HepG2 (cell line): ENCODE measurements around the gene GRAMD2A. TPM values are rescaled to one million over a fixed set of nuclear protein-coding genes. Genes with fewer than 3 reads are reported as not detected.
A peak's percentile ranks its signal among the peaks of the same experiment; 100 is the strongest.

Experiments
- ATAC-seq: fragments of 200-7000 bp; cut with Tn5 transposase; 3 replicates; pipeline ENCODE4 v1.9.1; 2020; ENCODE audit warnings: mild to moderate bottlenecking, moderate library complexity
- BruUV-seq: library from RNA; stranded (reverse); fragments of 400-500 nt; replicated peaks from 2 replicates; lab custom pipeline; 2021; lab: Mats Ljungman, UMichigan
- CTCF ChIA-PET: fragments of 300-600 bp; formaldehyde crosslinking; extraction: SDS; loops from one replicate; lab custom pipeline; 2021; ENCODE audit warnings: low total read pairs, inconsistent platforms, low intra/inter-chr PET ratio; lab: Yijun Ruan, JAX
- POLR2A ChIA-PET: fragments of 350-600 bp; sonication (Branson Sonifier 250); formaldehyde crosslinking; loops from one replicate; lab custom pipeline; 2020; ENCODE audit warnings: antibody characterized with exemption, inconsistent platforms; lab: Yijun Ruan, JAX
- DNase-seq: peaks from one replicate; pipeline ENCODE4 v3.0.0-alpha.2; 2015; ENCODE audit warnings: low spot score
- FAIRE-seq: peaks from 3 replicates; lab custom pipeline; 2011; peaks lifted over from hg19 to GRCh38; lab: Jason Lieb, UNC
- H2AFZ ChIP-seq: one replicate; pipeline ENCODE4 v1.6.1; 2011; ENCODE audit warnings: low read length, inconsistent platforms
- H3K27ac ChIP-seq: fragments of 300-600 bp; 3 replicates; pipeline ENCODE4 v1.8.0; 2011; ENCODE audit warnings: mixed run types, mild to moderate bottlenecking, mixed read lengths, low read length, inconsistent platforms; ENCODE audit not compliant: insufficient read depth; ENCODE audit errors: extremely low read length
- H3K27me3 ChIP-seq, 2 experiments: fragments of 200-600 bp in 1 of 2; 2 replicates in 1 of 2; 3 replicates in 1 of 2; pipeline versions ENCODE4 v1.6.0 to v1.8.0; 2011; ENCODE audit warnings: low read length in 2 of 2, mild to moderate bottlenecking in 2 of 2, moderate library complexity in 2 of 2, inconsistent platforms in 1 of 2; ENCODE audit not compliant: insufficient read depth in 2 of 2, control insufficient read depth in 1 of 2
- H3K36me3 ChIP-seq, 2 experiments: fragments of 200-600 bp in 1 of 2; replicated peaks in 1 of 2; 2 replicates in 1 of 2; 3 replicates in 1 of 2; pipeline versions ENCODE4 v1.5.1 to v1.8.0; 2011; ENCODE audit warnings: low read length in 2 of 2, inconsistent platforms in 1 of 2; ENCODE audit not compliant: insufficient read depth in 2 of 2, control insufficient read depth in 1 of 2
- H3K4me1 ChIP-seq: 2 replicates; pipeline ENCODE4 v1.5.1; 2012; ENCODE audit warnings: low read length, inconsistent platforms; ENCODE audit not compliant: insufficient read depth
- H3K4me2 ChIP-seq: 2 replicates; pipeline ENCODE4 v1.6.0; 2011; ENCODE audit warnings: low read depth, low read length, inconsistent platforms
- H3K4me3 ChIP-seq, 3 experiments: fragments of 200-600 bp in 1 of 3; sonication (generic), shearing (Covaris generic) in 1 of 3; replicated peaks in 1 of 3; 2 replicates each; pipeline ENCODE4 v1.5.1; 2011 to 2016; ENCODE audit warnings: low read length in 3 of 3, inconsistent platforms in 2 of 3, low read depth in 2 of 3, mild to moderate bottlenecking in 2 of 3, control low read depth in 1 of 3, mixed read lengths in 1 of 3; ENCODE audit not compliant: insufficient read depth in 1 of 3
- H3K79me2 ChIP-seq: one replicate; pipeline ENCODE4 v1.6.1; 2011; ENCODE audit warnings: low read length, inconsistent platforms; ENCODE audit not compliant: insufficient read depth
- H3K9ac ChIP-seq: 2 replicates; pipeline ENCODE4 v1.6.0; 2011; ENCODE audit warnings: mild to moderate bottlenecking, low read depth, low read length, inconsistent platforms; ENCODE audit not compliant: insufficient read depth
- H3K9me3 ChIP-seq: 2 replicates; pipeline ENCODE4 v1.5.1; 2012; ENCODE audit warnings: mild to moderate bottlenecking, low read length
- H4K20me1 ChIP-seq: 2 replicates; pipeline ENCODE4 v1.6.0; 2011; ENCODE audit warnings: inconsistent platforms, mild to moderate bottlenecking, low read length, moderate library complexity; ENCODE audit not compliant: insufficient read depth
- AFF4 ChIP-seq: sonication (generic); formaldehyde crosslinking; IDR thresholded peaks from 2 replicates; pipeline ENCODE4 v1.4.0; 2020; ENCODE audit warnings: missing genetic modification reagents
- ARID4A ChIP-seq: sonication (generic); formaldehyde crosslinking; IDR thresholded peaks from 2 replicates; pipeline ENCODE4 v1.5.0; 2020; ENCODE audit warnings: mild to moderate bottlenecking, missing genetic modification reagents, borderline replicate concordance
- ARID5B ChIP-seq: IDR thresholded peaks from 2 replicates; pipeline ENCODE4 v1.4.0; 2020; ENCODE audit warnings: mild to moderate bottlenecking, missing genetic modification reagents
- FOXK2 ChIP-seq: fragments of 450-650 bp; IDR thresholded peaks from 2 replicates; pipeline ENCODE4 v1.6.1; 2016
- HNF4A ChIP-seq: sonication (generic); formaldehyde crosslinking; IDR thresholded peaks from 2 replicates; pipeline ENCODE4 v1.4.0; 2020; ENCODE audit warnings: missing genetic modification reagents
- RBFOX2 ChIP-seq: fragments of 200-400 bp; formaldehyde crosslinking; IDR thresholded peaks from 2 replicates; pipeline ENCODE4 v1.6.1; 2017; ENCODE audit warnings: low read depth, mild to moderate bottlenecking, low read length
- RXRA ChIP-seq: sonication (generic); formaldehyde crosslinking; IDR thresholded peaks from 2 replicates; pipeline ENCODE4 v1.5.1; 2020; ENCODE audit warnings: missing genetic modification reagents
- YEATS4 ChIP-seq: sonication (generic); formaldehyde crosslinking; IDR thresholded peaks from 2 replicates; pipeline ENCODE4 v1.4.0; 2020; ENCODE audit warnings: missing genetic modification reagents, borderline replicate concordance
- ZFY ChIP-seq: sonication (generic); formaldehyde crosslinking; IDR thresholded peaks from 2 replicates; pipeline ENCODE4 v1.4.0; 2020; ENCODE audit warnings: missing genetic modification reagents
- ZNF232 ChIP-seq: sonication (generic); formaldehyde crosslinking; IDR thresholded peaks from 2 replicates; pipeline ENCODE4 v1.4.0; 2020; ENCODE audit warnings: missing genetic modification reagents, borderline replicate concordance
- ZNF33B ChIP-seq: sonication (generic); formaldehyde crosslinking; IDR thresholded peaks from 2 replicates; pipeline ENCODE4 v1.5.1; 2020; ENCODE audit warnings: mild to moderate bottlenecking, missing genetic modification reagents
- ZNF343 ChIP-seq: sonication (generic); formaldehyde crosslinking; IDR thresholded peaks from 2 replicates; pipeline ENCODE4 v1.4.0; 2020; ENCODE audit warnings: mild to moderate bottlenecking, missing genetic modification reagents
- ZSCAN20 ChIP-seq: sonication (generic); formaldehyde crosslinking; IDR thresholded peaks from 2 replicates; pipeline ENCODE4 v1.4.0; 2020; ENCODE audit warnings: missing genetic modification reagents, mild to moderate bottlenecking, borderline replicate concordance
- WGBS: methylation state at CpG from one replicate; pipeline ENCODE4 v1.1.6; 2017; ENCODE audit warnings: low lambda C conversion rate; 5-methylcytosine and 5-hydroxymethylcytosine counted together
- in situ Hi-C: cut with HindIII; loops from 2 replicates; pipeline ENCODE4 v1.10.0; 2017; ENCODE audit warnings: low pct_unique_long_range_greater_than_20kb; ENCODE audit not compliant: extremely low pct_ligation_motif_present
- intact Hi-C: fragments of 100-400 bp; cut with micrococcal nuclease; formaldehyde crosslinking; loops from one replicate; pipeline ENCODE4 v1.10.0; 2022; ENCODE audit not compliant: unreplicated experiment
- polyA plus RNA-seq, 8 experiments: library from polyadenylated mRNA; depleted of rRNA in 3 of 8; stranded (reverse) in 7 of 8; unstranded in 1 of 8; fragments of >200 nt; fragmentation: Illumina TruSeq in 4 of 8; extraction: Trizol in 4 of 8; gene quantifications; 2 replicates each; pipeline versions ENCODE4 v1.2.1 to v1.2.3, GENCODE V29; 2011 to 2016; ENCODE audit warnings: low read depth in 4 of 8, missing spikeins in 1 of 8, mixed read lengths in 1 of 8; ENCODE audit not compliant: insufficient read depth in 1 of 8
- total RNA-seq, 5 experiments: library from RNA; depleted of rRNA; stranded (reverse); fragments of >200 nt; fragmentation: Illumina TruSeq; extraction: Trizol; gene quantifications; 2 replicates each; pipeline ENCODE4 v1.2.3, GENCODE V29; 2016; ENCODE audit warnings: low read depth in 1 of 5

GRAMD2A gene
- total and polyA plus RNA-seq, 2 of the 13 experiments (the other 11 are each of a cell fraction or from before 2014, with no cell fraction given): 0.04 TPM; not detected in 1

GRCh38 chr15:72229947-72230196, 32.3 kb upstream of the GRAMD2A start:
- ATAC-seq: no peak; the same call in 2 of the 3 replicates
- Histone ChIP-seq H3K4me1 (peaks cover 59% of the 10 kb centered on the region), H3K79me2 (peaks cover 63% of the 10 kb centered on the region), H3K9me3 (no peaks in the 10 kb centered on the region), H4K20me1 (peaks cover 38% of the 10 kb centered on the region), H3K36me3 (peaks cover 0 to 7% of the 10 kb centered on the region in 2 experiments; a peak in 1 of 5 replicates), H3K27me3 (no peaks in the 10 kb centered on the region; a peak in 1 of 5 replicates), H3K9ac (peak overlapping the region; percentile 94), H3K4me3 (peak overlapping the region; percentile 81 to 99 (median 96)), H2AFZ (no peak overlapping the region), H3K4me2 (peak overlapping the region; percentile 93), H3K27ac (peak overlapping the region; percentile 62)
- intact Hi-C loops: loop anchor here (2.0 kb wide), 2 partner anchors 31 to 57 kb away; no protein-coding TSS in a partner anchor
- under 1% methylated on average over 12 of the region's 29 CpGs for WGBS
- in situ Hi-C loops: no loop called here
- ChIA-PET POLR2A (interaction anchor here (0.6 to 3.1 kb wide), 10 partner anchors 11 to 741 kb away, joined by 3 to 33 read pairs (median 5); partner anchors contain the start of genes GRAMD2A, HEXA, MYO9A and SENP8), CTCF (no interaction called here)
- no peak for FAIRE-seq
- DNase-seq: no peak
- no TSS peak for BruUV-seq
- TF ChIP-seq YEATS4 (CRISPR knock-in tag): peak; percentile 71
- TF ChIP-seq ZSCAN20 (CRISPR knock-in tag): peak; percentile 40; the same call in 1 of the 2 replicates
- TF ChIP-seq ZFY: peak; percentile 91; the same call in 1 of the 2 replicates
- TF ChIP-seq HNF4A (CRISPR knock-in tag): 0 out of 2 replicates have a peak, but pooled peaks have one; percentile 0
- no peak for TF ChIP-seq FOXK2
- TF ChIP-seq ARID4A: 0 out of 2 replicates have a peak, but pooled peaks have one; percentile 10
- TF ChIP-seq RXRA (CRISPR knock-in tag): no peak
- no peak for TF ChIP-seq ZNF33B (CRISPR knock-in tag)
- TF ChIP-seq ZNF232 (CRISPR knock-in tag): peak; percentile 51; the same call in 1 of the 2 replicates
- 0 out of 2 replicates have a peak, but pooled peaks have one; percentile 34 for TF ChIP-seq ZNF343 (CRISPR knock-in tag)
- TF ChIP-seq AFF4: 0 out of 2 replicates have a peak, but pooled peaks have one; percentile 20
- TF ChIP-seq ARID5B: no peak
- TF ChIP-seq RBFOX2: peak; percentile 88
